HepG2 (cell line): ENCODE data around the gene ACTR10. TPM values are rescaled to one million over a fixed set of nuclear protein-coding genes. Genes with fewer than 3 reads are reported as not detected.

ENCODE experiments used
- CC2D1A ChIP-seq: sonication (generic); formaldehyde crosslinking; IDR thresholded peaks from 2 replicates; pipeline ENCODE4 v1.8.1; 2023; ENCODE audit warnings: mild to moderate bottlenecking, missing genetic modification reagents
- DRAP1 ChIP-seq: IDR thresholded peaks from 2 replicates; pipeline ENCODE4 v1.6.1; 2016; ENCODE audit warnings: missing genetic modification reagents, missing compliant biosample characterization
- HNRNPUL1 ChIP-seq: fragments of 200-400 bp; formaldehyde crosslinking; IDR thresholded peaks from 2 replicates; pipeline ENCODE4 v1.6.1; 2017; ENCODE audit warnings: low read depth, mild to moderate bottlenecking, low read length, moderate library complexity
- MTF1 ChIP-seq: sonication (generic); formaldehyde crosslinking; IDR thresholded peaks from 2 replicates; pipeline ENCODE4 v1.5.0; 2020; ENCODE audit warnings: missing genetic modification reagents
- MTF2 ChIP-seq: sonication (generic); formaldehyde crosslinking; IDR thresholded peaks from 2 replicates; pipeline ENCODE4 v1.5.0; 2020; ENCODE audit warnings: missing genetic modification reagents, borderline replicate concordance
- PRDM10 ChIP-seq: sonication (generic); formaldehyde crosslinking; IDR thresholded peaks from 2 replicates; pipeline ENCODE4 v1.4.0; 2020; ENCODE audit warnings: low read depth, missing genetic modification reagents
- SIN3A ChIP-seq: IDR thresholded peaks from 2 replicates; pipeline ENCODE4 v1.6.1; 2011; ENCODE audit warnings: low read depth, mild to moderate bottlenecking, control low read depth, low read length, borderline replicate concordance
- ZBTB43 ChIP-seq: sonication (generic); formaldehyde crosslinking; conservative IDR thresholded peaks from 2 replicates; pipeline ENCODE4 v1.4.0; 2020; ENCODE audit warnings: missing genetic modification reagents
- ZFY ChIP-seq: sonication (generic); formaldehyde crosslinking; IDR thresholded peaks from 2 replicates; pipeline ENCODE4 v1.4.0; 2020; ENCODE audit warnings: missing genetic modification reagents
- ZHX2 ChIP-seq, 2 experiments: sonication (generic) in 1 of 2; formaldehyde crosslinking in 1 of 2; IDR thresholded peaks; 2 replicates each; pipeline versions ENCODE4 v1.6.1 to v1.9.0; 2014 to 2022; ENCODE audit warnings: antibody characterized with exemption in 1 of 2, borderline replicate concordance in 1 of 2, inconsistent platforms in 1 of 2, low read depth in 1 of 2, missing genetic modification reagents in 1 of 2
- ZNF292 ChIP-seq: sonication (generic); formaldehyde crosslinking; IDR thresholded peaks from 2 replicates; pipeline ENCODE4 v1.8.1; 2022; ENCODE audit warnings: mild to moderate bottlenecking, low read depth, missing genetic modification reagents, borderline replicate concordance
- ZSCAN21 ChIP-seq: sonication (generic); formaldehyde crosslinking; IDR thresholded peaks from 2 replicates; pipeline ENCODE4 v1.8.0; 2022; ENCODE audit warnings: mild to moderate bottlenecking, missing genetic modification reagents, moderate library complexity, borderline replicate concordance
- polyA plus RNA-seq, 8 experiments: library from polyadenylated mRNA; depleted of rRNA in 3 of 8; stranded (reverse) in 7 of 8; unstranded in 1 of 8; fragments of >200 nt; fragmentation: Illumina TruSeq in 4 of 8; extraction: Trizol in 4 of 8; gene quantifications; 2 replicates each; pipeline versions ENCODE4 v1.2.1 to v1.2.3, GENCODE V29; 2011 to 2016; ENCODE audit warnings: low read depth in 4 of 8, missing spikeins in 1 of 8, mixed read lengths in 1 of 8; ENCODE audit not compliant: insufficient read depth in 1 of 8
- total RNA-seq, 5 experiments: library from RNA; depleted of rRNA; stranded (reverse); fragments of >200 nt; fragmentation: Illumina TruSeq; extraction: Trizol; gene quantifications; 2 replicates each; pipeline ENCODE4 v1.2.3, GENCODE V29; 2016; ENCODE audit warnings: low read depth in 1 of 5
- TF ChIP-seq, protein P1 (sequence below): sonication (generic); formaldehyde crosslinking; IDR thresholded peaks from 2 replicates; pipeline ENCODE4 v1.8.1; 2023; ENCODE audit warnings: mild to moderate bottlenecking, moderate library complexity, missing genetic modification reagents
- TF ChIP-seq, protein P2 (sequence below): IDR thresholded peaks from 2 replicates; pipeline ENCODE4 v1.6.1; 2012; ENCODE audit warnings: inconsistent platforms

The ACTR10 gene
- total and polyA plus RNA-seq, 2 of the 13 experiments (the other 11 are each of a cell fraction or from before 2014, with no cell fraction given) = 30.0 to 41.3 TPM

DNA sequence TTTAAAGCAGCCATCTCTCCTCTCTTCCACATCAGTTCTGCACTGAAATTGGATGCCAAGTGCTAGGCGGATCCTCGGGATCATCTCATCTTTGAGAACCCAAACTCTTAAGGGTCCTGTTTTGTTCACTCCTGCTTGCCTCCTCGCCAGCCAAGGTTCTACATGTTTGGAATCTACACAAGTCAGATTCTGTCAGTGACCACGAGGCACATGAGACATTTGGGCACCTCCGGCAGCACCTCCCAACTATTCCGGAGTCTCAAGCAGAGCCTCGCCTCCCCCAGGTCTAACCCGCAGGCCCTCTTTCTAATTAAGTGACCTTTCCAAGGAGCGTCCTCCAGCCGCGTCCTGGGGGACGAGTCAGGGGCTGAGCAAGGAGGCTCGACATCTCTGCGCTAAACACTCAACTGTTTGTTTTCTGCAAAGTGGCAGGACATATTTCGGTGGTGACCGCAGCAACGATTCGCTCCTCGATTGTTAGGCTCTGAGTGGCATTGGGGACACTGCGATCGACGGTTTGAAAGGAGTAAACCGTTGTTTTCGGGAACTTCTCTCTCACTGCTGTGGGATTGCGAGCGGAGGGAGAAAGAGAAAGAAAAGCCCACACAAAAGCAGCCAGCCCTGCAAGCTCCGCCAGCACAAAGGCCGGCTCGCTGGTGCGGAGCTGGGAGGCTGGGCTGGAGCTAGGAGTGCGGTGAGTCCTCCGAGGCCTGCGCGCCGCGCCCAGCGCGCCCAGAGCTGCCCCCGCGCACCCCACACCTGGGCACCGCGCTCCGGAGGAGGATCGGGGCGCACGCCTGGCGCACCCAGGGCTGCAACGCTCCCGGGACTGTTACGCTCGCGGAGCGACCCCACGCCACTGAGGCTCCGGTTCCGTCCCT, 48.6 kb upstream of the ACTR10 start (continued):
- TF ChIP-seq ZNF292 (CRISPR knock-in tag) (no peak), ZHX2 (IDR thresholded peaks at IDR 0.05; ENCODE audit: low read depth) (no peak), ZHX2 (CRISPR knock-in tag; IDR thresholded peaks at IDR 0.05; ENCODE audit: borderline replicate concordance) (no peak), DRAP1 (CRISPR knock-in tag) (no peak), CC2D1A (CRISPR knock-in tag) (no peak), PRDM10 (CRISPR knock-in tag) (no peak), HNRNPUL1 (no peak), ZFY (CRISPR knock-in tag) (peak; percentile 52; the same call in 1 of the 2 replicates), MTF1 (CRISPR knock-in tag) (no peak), ZBTB43 (CRISPR knock-in tag) (no peak), ZSCAN21 (CRISPR knock-in tag) (no peak; the same call in 1 of the 2 replicates), MTF2 (peak; percentile 17; the same call in 1 of the 2 replicates), SIN3A (no peak)
- TF ChIP-seq, protein P1, sequence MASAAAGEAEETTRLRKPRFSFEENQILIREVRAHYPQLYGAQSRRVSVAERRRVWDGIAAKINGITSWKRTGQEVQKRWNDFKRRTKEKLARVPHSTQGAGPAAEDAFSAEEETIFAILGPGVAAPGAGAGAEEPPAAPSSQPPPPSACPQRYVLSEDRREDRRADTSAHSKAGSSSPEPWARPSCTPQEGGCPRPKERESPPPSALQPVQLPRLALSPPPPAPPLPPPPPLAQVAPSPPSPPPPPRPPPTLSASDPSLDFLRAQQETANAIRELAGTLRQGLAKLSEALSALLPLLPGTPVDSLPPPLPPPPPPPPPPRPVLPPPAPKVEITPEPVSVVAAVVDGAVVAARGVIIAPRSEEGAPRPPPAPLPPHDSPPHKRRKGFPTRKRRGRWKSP (CRISPR knock-in tag) = peak; percentile 87
- TF ChIP-seq, protein P2, sequence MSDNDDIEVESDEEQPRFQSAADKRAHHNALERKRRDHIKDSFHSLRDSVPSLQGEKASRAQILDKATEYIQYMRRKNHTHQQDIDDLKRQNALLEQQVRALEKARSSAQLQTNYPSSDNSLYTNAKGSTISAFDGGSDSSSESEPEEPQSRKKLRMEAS = no peak
